ENCODE data around the gene KRTAP9-2.
"Not testable (repeated sequence)": the region's sequence is repeated elsewhere in the genome, so short reads cannot be mapped to it uniquely, and the experiment has no call there.

Gene KRTAP9-2, protein sequence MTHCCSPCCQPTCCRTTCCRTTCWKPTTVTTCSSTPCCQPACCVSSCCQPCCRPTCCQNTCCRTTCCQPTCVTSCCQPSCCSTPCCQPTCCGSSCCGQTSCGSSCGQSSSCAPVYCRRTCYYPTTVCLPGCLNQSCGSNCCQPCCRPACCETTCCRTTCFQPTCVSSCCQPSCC

DNA sequence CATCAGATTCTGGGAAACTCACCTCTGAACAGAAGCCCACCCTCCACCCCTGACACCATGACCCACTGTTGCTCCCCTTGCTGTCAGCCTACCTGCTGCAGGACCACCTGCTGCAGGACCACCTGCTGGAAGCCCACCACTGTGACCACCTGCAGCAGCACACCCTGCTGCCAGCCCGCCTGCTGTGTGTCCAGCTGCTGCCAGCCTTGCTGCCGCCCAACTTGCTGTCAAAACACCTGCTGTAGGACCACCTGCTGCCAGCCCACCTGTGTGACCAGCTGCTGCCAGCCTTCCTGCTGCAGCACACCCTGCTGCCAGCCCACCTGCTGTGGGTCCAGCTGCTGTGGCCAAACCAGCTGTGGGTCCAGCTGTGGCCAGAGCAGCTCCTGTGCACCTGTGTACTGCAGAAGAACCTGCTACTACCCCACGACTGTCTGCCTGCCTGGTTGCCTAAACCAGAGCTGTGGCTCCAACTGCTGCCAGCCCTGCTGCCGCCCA, at the start of gene KRTAP9-2:
Gene KRTAP9-2 (plus strand): TSS at position 51 of the 498 bp plus-strand sequence. CDS start 7 bp downstream, at position 58.
- not testable (repeated sequence) for DNase-seq

DNA sequence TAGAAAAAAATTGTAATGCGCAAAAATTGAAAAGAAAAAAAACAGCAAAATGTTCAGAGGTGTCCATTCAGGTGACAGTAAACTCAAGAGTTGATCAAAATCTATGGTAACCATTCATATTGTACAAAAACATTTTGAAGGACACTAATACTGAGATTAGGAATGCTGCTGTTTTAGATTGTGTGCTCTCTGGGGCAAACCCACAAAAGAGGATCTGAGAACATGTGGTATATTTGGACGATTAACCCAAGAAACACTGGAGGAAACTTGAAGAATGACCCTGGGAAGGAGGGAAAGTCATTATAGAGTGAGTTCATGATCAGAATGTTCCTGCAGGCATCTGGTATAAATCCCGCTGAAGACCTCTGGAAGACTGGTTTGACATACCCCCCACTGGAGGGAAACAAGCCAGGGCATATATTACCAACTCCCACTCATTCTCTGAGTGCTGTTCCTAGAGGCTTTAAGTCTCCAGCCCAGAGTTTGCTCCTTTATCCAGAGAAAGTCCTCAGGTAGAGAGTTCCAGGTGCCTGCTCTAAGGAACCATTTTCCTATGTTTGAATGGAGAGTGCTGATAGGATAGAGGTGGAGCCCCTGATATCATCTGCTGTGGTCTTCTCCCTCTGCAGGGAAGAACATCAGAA, 49.6 kb upstream of the KRTAP9-2 start:
- DNase-seq: no peak

DNA sequence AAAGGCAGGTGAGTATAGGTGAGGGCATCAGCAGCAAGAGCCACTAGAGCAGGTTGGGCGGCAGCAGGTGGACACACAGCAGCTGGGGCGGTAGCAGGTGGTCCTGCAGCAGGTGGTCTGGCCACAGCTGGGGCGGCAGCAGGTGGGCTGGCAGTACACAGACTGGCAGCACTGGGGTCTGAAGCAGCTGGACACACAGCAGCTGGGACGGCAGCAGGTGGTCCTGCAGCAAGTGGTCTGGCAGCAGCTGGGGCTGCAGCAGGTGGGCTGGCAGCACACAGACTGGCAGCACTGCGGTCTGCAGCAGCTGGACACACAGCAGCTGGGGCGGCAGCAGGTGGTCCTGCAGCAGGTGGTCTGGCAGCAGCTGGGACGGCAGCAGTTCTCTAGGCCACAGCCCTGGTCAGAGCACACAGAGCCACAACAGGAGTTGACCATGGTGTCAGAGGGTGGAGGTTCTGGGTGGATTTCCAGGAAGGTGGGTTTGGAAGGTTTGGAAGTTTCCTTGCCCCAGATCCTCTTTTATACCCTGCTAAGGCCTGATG, 48.6 kb upstream of the KRTAP9-2 start, which contains the start of gene KRTAP4-2:
Gene KRTAP4-2 (minus strand): TSS at position 495 of the 545 bp plus-strand sequence. CDS start 57 bp downstream, at position 438.
- DNase-seq: no peak

DNA sequence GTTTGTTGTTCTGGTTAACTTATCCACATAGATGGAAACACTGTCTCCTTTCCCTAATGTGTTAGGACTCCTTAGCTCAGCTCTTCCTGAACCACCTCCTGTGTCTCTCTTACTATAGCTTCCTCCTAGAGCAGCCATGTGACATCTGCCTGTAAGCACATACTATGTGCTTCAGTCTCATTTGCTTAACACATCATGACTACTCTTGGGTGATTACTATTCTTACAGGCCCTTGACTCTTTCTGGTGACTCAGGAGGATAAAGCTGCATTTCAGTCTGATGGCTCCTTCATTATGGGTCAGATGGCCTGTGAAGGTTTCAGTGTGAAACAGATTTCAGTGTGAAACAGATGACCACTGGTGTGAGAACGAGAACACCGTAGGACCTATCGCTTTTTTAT, 48.1 kb upstream of the KRTAP9-2 start:
- no peak for DNase-seq

DNA sequence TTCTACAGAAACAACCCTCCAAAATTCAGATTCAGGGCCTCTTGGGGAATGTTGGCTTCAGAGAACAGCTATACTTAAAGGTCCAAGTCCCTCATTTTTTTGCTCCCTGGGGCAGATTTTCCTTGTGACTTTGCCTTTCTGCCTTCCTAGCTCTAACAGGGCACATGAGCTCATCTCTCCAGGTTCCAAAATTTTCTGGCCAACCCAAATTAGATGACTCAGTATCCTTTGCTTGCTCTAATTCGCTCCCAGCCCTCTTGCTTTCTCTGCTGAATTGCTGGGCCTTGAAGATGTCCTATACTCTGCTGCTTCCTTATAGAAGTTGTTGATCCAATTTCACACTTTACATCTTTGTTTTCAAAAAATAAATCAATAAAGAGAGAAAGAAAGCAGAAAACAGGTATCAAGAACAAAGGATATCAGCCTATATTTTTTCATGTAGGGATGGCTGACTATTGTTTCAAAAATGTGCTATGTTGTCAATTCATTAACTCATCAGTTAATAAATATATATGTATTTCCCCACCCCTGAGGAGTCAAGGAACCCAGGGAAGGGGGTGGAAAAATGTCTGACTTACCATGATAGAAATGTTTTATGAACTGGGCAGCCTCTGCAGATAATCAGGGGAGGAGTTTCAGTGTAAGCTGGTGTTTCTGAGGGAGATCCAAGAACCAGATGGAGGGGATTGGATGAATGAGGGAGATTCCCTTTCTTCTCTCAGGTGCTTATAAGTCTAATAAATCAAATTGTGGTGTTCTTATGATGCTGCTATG, 47.4 kb upstream of the KRTAP9-2 start:
- no peak for DNase-seq

DNA sequence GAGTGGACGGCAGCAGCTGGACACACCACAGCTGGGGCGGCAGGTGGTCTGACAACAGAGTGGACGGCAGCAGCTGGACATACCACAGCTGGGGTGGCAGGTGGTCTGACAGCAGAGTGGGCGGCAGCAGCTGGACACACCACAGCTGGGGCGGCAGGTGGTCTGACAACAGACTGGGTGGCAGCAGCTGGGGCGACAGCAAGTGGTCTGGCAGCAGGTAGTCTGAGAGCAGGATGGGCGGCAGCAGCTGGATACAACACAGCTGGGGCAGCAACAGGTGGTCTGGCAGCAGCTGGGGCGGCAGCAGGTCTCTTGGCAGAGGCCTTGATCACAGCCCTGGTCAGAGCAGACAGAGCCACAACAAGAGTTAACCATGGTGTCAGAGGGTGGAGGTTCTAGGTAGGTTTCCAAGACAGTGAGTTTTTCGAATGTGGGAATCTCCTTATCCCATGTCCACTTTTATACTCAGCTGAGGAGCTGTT, 41.9 kb upstream of the KRTAP9-2 start, which contains the start of gene KRTAP4-1:
Gene KRTAP4-1 (minus strand): TSS at position 432 of the 482 bp plus-strand sequence. CDS start 57 bp downstream, at position 375.
- DNase-seq: no peak

DNA sequence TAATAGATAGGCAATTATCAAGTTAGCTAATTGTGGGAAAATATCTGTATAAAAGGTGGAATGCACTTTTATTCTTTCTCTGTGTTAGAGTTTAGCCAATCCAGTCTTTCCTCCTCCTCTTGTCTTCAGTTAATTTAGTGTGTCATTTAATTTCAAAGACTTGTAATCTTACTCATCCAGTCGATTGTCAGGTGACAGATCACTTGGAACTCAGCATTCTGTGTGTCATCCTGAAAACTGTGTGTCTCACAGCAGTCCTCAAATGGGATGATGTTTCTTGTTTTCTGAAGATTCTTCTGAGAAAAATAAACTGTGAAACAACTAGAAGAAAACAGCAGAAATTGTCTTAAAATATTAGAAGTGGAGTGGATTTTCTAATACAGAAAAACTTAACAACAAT, 41.4 kb upstream of the KRTAP9-2 start:
- no peak for DNase-seq

DNA sequence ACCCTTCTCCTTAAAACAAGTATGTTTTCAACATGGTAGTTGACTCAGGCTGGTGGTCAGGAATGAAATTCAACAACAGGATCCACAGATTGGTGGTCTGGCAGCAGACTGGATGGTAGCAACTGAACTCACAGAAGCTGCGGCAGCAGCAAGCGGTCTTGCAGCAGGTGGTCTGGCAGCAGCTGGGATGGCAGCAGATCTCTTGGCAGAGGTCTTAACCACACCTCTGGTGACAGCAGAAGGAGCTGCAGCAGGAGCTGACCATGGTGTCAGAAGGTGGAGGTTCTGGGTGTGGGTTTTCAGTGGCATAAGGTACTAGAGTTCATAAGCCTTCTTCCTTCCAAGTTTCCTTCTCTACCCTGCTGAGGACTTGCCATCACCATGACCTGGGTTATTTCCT, 39.6 kb upstream of the KRTAP9-2 start:
- no peak for DNase-seq

DNA sequence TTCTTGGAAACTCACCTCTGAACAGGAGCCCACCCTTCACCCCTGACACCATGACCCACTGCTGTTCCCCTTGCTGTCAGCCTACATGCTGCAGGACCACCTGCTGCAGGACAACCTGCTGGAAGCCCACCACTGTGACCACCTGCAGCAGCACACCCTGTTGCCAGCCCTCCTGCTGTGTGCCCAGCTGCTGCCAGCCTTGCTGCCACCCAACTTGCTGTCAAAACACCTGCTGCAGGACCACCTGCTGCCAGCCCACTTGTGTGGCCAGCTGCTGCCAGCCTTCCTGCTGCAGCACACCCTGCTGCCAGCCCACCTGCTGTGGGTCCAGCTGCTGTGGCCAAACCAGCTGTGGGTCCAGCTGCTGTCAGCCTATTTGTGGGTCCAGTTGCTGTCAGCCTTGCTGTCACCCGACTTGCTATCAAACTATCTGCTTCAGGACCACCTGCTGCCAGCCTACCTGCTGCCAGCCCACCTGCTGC, 36.6 kb upstream of the KRTAP9-2 start, which contains the start of gene KRTAP9-1:
Gene KRTAP9-1 (plus strand): TSS at position 51 of the 482 bp plus-strand sequence. CDS start 0 bp downstream, at position 51.
- not testable (repeated sequence) for DNase-seq

DNA sequence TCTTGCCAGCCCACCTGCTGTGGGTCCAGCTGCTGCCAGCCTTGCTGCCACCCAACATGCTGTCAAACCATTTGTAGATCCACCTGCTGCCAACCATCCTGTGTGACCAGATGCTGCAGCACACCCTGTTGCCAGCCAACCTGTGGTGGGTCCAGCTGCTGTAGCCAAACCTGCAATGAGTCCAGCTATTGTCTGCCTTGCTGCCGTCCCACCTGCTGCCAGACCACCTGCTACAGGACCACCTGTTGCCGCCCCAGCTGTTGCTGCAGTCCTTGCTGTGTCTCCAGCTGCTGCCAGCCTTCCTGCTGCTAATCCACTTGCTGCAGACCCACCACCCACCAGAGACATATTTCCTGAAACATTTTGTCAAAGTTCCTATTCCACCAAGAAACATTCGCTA, 36.1 kb upstream of the KRTAP9-2 start:
- DNase-seq: no peak

DNA sequence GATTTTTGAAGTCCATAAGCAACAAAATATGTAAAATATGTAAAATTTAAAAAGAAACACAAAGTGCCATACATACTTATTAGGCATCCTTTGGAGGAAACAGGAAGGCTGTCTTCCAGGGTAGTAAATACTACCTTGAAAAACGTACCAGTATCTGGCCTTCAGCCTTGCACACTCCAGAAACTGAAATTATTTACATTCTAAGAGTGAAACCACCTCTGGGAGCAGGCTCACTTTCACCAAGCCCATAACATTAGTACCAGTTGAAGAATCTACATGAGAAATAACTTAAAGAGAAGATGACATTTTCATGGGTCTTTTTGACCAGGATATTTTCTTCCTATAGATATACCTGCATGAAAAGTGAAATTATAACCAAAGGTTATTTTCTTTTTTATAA, 30.4 kb upstream of the KRTAP9-2 start:
- no peak for DNase-seq

DNA sequence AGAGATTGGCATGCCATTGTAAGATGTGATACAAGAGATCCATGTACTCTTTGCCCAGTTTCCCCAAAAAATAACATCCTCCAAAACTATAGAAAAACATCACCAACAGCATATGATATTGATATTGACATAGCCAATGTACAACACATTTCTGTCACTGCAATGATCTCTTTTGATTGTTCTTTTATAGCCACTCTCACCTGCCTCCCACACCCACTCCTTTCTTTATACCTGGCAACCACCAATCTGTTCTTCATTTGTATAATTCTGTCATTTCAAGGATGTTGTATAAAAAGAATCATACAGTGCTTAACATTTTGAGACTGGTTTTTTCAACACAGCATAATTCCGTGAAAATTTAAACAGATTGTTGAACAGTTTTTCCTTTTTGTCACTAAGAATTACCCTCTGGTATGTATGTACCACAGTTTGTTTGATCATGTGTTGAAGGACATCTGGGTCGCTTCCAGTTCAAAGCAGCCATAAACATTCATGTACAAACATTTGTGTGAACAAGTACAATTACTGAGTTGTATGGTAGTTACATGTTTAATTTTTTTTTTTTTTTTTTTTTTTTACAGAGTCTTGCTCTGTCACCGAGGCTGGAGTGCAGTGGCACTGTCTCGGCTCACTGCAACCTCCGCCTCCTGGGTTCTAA, 26.9 kb upstream of the KRTAP9-2 start:
- no peak for DNase-seq

DNA sequence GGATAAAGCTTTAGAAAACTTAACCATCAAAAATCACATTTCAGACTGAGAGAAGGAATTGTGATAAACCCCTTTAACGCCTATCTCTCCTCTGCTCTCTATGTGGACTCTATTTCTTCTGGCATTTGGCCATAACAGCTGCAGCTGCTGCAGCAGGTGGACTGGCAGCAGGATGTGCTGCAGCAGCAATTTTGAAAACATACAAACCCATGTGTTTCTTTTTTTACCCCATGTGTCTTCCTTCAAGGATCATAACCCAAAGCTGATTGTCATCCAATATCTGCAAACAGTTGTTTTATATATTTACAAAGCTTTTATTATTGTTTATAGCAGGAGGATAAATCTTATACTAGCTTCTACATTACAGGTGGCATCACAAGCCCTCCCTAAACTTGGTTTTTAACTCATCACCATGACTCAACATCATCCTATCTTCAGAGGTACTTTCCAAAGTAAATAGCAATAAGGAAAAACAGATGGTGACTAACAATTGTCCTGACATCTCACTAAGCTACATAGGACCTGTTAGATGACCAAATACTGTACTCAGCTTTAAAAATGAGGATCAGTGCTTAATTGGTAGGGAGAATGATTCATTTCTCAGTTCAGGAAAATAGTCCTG, 14.5 kb upstream of the KRTAP9-2 start:
- no peak for DNase-seq

DNA sequence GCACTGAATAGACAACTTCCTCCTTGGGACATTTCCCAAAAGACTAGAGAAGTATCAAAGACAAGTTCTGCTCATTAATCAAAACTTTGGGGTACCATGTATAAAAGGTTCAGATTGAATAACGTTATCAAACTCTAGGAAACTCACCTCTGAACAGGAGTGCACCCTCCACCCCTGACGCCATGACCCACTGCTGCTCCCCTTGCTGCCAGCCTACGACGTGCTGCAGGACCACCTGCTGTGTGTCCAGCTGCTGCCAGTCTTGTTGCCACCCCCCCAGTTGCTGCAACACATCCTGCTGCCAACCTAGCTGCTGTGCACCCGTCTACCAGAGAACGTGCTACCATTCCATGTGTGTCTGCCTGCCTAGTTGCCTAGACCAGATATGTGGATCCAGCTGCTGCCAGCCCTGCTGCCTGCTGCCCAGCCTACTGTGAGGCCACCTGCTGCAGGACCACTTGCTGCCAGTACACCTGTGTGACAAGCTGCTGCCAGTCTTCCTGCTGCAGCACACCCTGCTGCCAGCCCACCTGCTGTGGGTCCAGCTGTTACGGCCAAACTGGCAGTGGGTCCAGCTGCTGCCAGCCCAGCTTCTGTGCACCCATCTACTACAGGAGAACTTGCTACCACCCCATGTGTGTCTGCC, 13.8 kb upstream of the KRTAP9-2 start:
- DNase-seq: no peak

DNA sequence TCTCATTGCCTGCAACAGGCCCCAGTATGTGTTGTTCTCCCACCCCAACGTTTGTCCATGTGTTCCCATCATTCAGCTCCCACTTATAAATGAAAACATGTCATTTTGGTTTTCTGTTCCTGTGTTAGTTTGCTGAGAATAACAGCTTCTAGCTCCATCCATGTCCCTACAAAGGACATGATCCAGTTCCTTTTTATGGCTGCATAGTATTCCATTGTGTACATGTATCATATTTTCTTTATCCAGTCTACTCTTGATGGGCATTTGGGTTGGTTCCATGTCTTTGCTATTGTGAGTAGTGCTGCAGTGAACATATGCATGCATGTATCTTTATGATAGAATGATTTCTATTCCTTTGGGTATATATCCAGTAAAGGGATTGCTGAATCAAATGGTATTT, 10.8 kb upstream of the KRTAP9-2 start:
- no peak for DNase-seq

DNA sequence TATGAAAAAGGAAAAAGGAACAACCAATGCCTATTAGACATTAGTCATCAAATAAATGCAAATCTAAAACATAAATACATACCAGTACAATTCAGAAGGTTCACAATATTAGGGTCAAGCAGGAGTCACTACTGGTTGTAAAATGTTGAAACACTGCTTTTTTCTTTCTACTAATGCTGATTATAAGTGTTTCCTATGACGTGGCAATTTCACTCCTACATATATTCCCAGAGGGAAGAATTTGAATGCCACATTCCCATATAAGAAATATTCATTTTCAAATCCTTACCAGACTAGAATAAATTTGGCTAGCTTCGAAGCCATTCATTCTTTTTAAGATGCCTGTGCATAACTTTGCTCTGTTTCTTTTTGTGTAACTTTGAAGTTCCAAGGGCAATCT, 2.6 kb upstream of the KRTAP9-2 start:
- no peak for DNase-seq

DNA sequence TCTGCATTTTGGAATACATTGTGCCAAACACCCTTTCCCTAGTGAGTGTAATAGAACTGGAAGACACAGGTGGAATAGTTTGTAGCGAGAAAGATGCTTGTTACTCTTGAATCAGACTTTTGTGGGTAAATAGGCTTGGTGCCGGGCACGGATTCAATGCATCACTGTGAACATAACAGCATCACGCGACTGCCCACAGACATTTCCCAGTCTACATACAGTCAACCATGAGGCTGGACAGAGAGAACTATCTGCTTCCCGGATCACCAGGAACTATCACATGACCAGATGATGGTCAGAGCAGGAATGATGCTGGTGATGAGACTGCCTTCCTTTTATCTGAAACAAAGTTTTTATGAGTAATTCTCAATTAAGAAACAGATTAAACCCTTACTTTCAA, 397 bp upstream of the KRTAP9-2 start:
- no peak for DNase-seq

DNA sequence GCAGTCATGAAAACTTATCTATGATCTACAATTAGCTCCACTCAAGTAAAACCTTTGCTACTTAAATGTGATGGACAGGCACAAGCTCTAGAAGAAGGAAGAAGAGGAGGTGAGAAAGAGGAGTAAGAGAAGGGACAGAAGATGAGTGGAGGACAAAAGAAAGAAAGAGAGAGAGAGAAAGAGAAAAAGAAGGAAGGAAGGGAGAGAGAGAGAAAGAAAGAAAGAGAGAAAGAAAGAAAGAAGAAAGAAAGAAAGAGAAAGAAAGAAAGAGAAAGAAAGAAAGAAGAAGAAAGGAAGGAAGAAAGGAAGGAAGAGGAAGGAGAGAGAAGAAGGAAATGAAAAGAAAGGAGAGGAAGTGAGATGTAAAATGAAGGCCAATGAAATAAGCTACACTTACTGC, 3.6 kb downstream of the KRTAP9-2 start:
- DNase-seq: no peak

DNA sequence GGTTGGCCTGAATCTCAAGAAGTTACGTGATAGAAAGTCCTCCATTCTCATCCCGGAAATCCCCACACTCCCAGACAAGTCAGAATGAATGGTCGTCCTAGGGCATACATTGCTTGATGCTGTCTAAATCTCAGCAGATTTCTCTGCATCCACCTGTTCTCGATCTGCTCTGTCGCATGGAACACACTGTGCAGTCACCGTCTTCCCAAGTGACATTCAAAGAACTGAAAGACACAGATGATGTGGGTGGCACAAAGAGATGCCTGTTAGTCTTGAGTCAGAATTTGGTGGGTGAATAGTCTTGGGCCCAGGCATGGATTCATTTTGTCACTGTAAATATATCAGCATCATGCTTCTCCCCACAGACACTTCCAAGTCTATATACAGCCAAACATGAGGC, 5.3 kb downstream of the KRTAP9-2 start:
- DNase-seq: no peak

DNA sequence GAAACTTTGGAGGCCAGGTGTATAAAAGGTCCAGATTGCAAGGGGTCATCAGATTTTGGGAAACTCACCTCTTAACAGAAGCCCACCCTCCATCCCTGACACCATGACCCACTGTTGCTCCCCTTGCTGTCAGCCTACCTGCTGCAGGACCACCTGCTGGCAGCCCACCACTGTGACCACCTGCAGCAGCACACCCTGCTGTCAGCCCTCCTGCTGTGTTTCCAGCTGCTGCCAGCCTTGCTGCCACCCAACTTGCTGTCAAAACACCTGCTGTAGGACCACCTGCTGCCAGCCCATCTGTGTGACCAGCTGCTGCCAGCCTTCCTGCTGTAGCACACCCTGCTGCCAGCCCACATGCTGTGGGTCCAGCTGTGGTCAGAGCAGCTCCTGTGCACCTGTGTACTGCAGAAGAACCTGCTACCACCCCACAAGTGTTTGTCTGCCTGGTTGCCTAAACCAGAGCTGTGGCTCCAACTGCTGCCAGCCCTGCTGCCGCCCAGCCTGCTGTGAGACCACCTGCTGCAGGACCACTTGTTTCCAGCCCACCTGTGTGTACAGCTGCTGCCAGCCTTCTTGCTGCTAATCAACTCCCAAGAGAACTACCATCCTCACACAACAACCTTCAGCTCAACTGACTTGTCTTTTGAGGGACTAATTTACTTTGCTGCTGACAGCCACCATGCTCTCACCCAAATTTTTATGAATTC, 6.1 kb downstream of the KRTAP9-2 start, which contains the start of gene KRTAP9-3:
Gene KRTAP9-3 (plus strand): TSS at position 51 of the 707 bp plus-strand sequence. CDS start 53 bp downstream, at position 104.
- not testable (repeated sequence) for DNase-seq

All from NCI-H1694 treated with DMSO at 0.1 percent for 48 hours (cell line).